ENCODE results near the gene FADS3. TPM values are rescaled to one million over a fixed set of nuclear protein-coding genes. Genes with fewer than 3 reads are reported as not detected.

Gene FADS3
- total and polyA plus RNA-seq, 2 of the 13 experiments (the other 11 are each of a cell fraction or from before 2014, with no cell fraction given), result 13.4 to 23.2 TPM

GRCh38 chr11:61897387-61898246 lies 6.3 kb upstream of the FADS3 start (continued):
- TF ChIP-seq HNF1B (CRISPR knock-in tag; IDR thresholded peaks at IDR 0.05), result 0 out of 2 replicates have a peak, but pooled peaks have one; percentile 27
- peak; percentile 49 for TF ChIP-seq RBM39 (IDR thresholded peaks at IDR 0.05; ENCODE audit: low read depth, low read length, poor library complexity, severe bottlenecking)
- TF ChIP-seq CTCF (CRISPR knock-in tag; IDR thresholded peaks at IDR 0.05), result peak; percentile 94
- TF ChIP-seq SMC3 (IDR thresholded peaks at IDR 0.05; ENCODE audit: low read length), result peak; percentile 78
- TF ChIP-seq HMGXB4 (CRISPR knock-in tag; IDR thresholded peaks at IDR 0.05; ENCODE audit: borderline replicate concordance in 1 of 2, low read depth in 1 of 2), result 0 out of 4 replicates have a peak, but pooled peaks of 1 of the 2 experiments have one; percentile 17
